Heart left ventricle (tissue), 13 donors: ENCODE results near the gene SLC19A1.

Experiments used
- POLR2A ChIP-seq, 2 donors: fragments of 450-650 bp; IDR thresholded peaks; one replicate each; pipeline ENCODE4 v1.6.1; 2017; ENCODE audit warnings: antibody characterized with exemption in 2 of 2, mild to moderate bottlenecking in 2 of 2, moderate library complexity in 2 of 2
- TF ChIP-seq, protein P1 (sequence below), 12 donors: fragments of 200-600 bp; sonication (generic) in 4 of 12; IDR thresholded peaks; one replicate each; pipeline versions ENCODE4 v1.5.0 to v1.8.0; 2018 to 2022; ENCODE audit warnings: antibody characterized with exemption in 12 of 12, mild to moderate bottlenecking in 5 of 12
- donor health status: ischemic (EF 13 %, LVEDD 7.1; RV severe dilation, severe dysfunction).
- donor health status: DM: no; HTN: yes; CAD: no.
- donor health status: DM: no; HTN: no; CAD: no.
- donor health status: ischemic (EF 25% LVEDD 6.9; RV normal size, moderate dysfunction).
- donor health status: ischemic (EF 25% LVEDD 5.7; RV mildly dilated, moderate dysfunction).
- donor health status: ischemic (EF 35%, LVEDD 5.7; RV mildly dilated, moderate dysfunction).
- donor health status: nonischemic (EF 11% LVEDD 7.7; RV severe dilation, severe dysfunction).
- donor health status: DM: yes; HTN: yes; CAD: no.
- donor health status: PGD.
- donor health status: ischemic (EF 29% LVEDD 5.4; RV normal size, mild dysfunction).
- donor health status: nonischemic (EF 23%, LVEDD 6.1; RV moderate dilation, normal function).

DNA sequence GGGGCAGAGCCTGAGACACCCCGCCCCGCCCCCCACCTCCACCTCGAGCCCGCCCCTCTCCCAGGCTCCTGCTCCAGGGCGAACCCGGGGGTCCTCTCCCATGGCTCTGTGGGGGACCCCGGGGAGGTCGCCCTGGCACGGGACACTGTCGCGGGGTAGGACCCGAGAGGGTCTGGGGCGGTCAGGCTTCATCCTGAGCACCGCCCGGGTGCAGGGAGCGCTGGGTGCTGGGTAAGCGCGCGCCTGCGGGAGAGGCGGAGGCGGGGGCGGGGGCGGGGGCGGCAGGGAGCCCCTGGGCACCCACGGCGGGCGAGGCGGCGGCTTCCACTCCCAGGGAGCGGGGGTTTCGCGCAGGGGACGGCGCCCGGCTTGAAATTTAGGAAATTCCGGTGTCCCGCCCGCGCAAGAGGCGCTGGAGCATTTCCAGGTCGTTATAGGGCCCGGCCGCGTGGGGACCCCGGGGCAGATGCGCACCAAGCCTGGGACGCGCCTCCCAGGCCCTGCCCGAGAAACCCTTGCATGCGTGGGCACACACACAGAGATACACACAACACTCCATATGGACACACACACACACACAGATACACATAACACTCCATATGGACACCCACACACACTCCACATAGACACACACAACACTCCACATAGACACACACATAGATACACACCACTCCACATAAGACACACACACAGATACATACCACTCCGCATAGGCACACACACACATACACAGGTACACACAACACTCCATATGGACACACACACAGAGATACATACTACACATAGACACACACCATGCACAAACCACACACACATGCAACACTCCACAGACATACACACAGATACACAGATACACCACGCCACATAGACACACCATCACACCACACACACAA lies 48.7 kb upstream of the SLC19A1 start:
- TF ChIP-seq, protein P1, sequence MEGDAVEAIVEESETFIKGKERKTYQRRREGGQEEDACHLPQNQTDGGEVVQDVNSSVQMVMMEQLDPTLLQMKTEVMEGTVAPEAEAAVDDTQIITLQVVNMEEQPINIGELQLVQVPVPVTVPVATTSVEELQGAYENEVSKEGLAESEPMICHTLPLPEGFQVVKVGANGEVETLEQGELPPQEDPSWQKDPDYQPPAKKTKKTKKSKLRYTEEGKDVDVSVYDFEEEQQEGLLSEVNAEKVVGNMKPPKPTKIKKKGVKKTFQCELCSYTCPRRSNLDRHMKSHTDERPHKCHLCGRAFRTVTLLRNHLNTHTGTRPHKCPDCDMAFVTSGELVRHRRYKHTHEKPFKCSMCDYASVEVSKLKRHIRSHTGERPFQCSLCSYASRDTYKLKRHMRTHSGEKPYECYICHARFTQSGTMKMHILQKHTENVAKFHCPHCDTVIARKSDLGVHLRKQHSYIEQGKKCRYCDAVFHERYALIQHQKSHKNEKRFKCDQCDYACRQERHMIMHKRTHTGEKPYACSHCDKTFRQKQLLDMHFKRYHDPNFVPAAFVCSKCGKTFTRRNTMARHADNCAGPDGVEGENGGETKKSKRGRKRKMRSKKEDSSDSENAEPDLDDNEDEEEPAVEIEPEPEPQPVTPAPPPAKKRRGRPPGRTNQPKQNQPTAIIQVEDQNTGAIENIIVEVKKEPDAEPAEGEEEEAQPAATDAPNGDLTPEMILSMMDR (IDR thresholded peaks at IDR 0.05) = no peak
- TF ChIP-seq POLR2A (IDR thresholded peaks at IDR 0.05) = no peak
